H1 (cell line): ENCODE results near the gene SMS. TPM values are rescaled to one million over a fixed set of nuclear protein-coding genes. Genes with fewer than 3 reads are reported as not detected.

Experiments used
- CTCF ChIA-PET: fragments of 300-600 bp; sonication (Branson Sonifier 250); formaldehyde crosslinking; loops from one replicate; lab custom pipeline; 2021; ENCODE audit not compliant: partially characterized antibody; lab: Charles Lee
- POLR2A ChIA-PET: fragments of 300-600 bp; sonication (Branson Sonifier 250); formaldehyde crosslinking; loops from one replicate; lab custom pipeline; 2021; ENCODE audit warnings: inconsistent platforms; ENCODE audit not compliant: partially characterized antibody; lab: Charles Lee
- DNase-seq, 2 experiments: peaks; one replicate each; pipeline versions ENCODE4 v3.0.0 to v3.0.0-alpha.2; 2010 to 2022; ENCODE audit warnings: low spot score in 2 of 2, low read depth in 1 of 2, mixed read lengths in 1 of 2
- FAIRE-seq: peaks from 2 replicates; lab custom pipeline; 2011; peaks lifted over from hg19 to GRCh38; lab: Jason Lieb, UNC
- H2AFZ ChIP-seq: 2 replicates; pipeline ENCODE4 v1.8.1; 2012; ENCODE audit warnings: low read length, inconsistent platforms
- H2AK5ac ChIP-seq: 2 replicates; pipeline ENCODE4 v1.6.1; 2013; ENCODE audit warnings: low read depth, low read length
- H2BK120ac ChIP-seq: replicated peaks from 2 replicates; pipeline ENCODE3; 2013; ENCODE audit warnings: low read depth, low read length, inconsistent platforms
- H2BK12ac ChIP-seq: 2 replicates; pipeline ENCODE4 v1.6.1; 2013; ENCODE audit warnings: low read depth, low read length
- H2BK15ac ChIP-seq: 2 replicates; pipeline ENCODE4 v1.6.1; 2013; ENCODE audit warnings: low read length
- H2BK20ac ChIP-seq: 2 replicates; pipeline ENCODE4 v1.6.1; 2013; ENCODE audit warnings: low read length
- H2BK5ac ChIP-seq: 2 replicates; pipeline ENCODE4 v1.6.1; 2013; ENCODE audit warnings: low read depth, low read length
- H3K14ac ChIP-seq: 2 replicates; pipeline ENCODE4 v1.6.1; 2013; ENCODE audit warnings: inconsistent platforms; ENCODE audit not compliant: insufficient read length
- H3K18ac ChIP-seq: 2 replicates; pipeline ENCODE4 v1.6.1; 2013; ENCODE audit warnings: low read length; ENCODE audit errors: extremely low read depth
- H3K23ac ChIP-seq: 2 replicates; pipeline ENCODE4 v1.6.1; 2013; ENCODE audit warnings: inconsistent platforms; ENCODE audit not compliant: insufficient read length
- H3K23me2 ChIP-seq: 2 replicates; pipeline ENCODE4 v1.6.1; 2013; ENCODE audit warnings: low read depth, low read length
- H3K27ac ChIP-seq: 2 replicates; pipeline ENCODE4 v1.6.1; 2011; ENCODE audit warnings: low read depth, low read length, inconsistent platforms
- H3K27me3 ChIP-seq, 4 experiments: replicated peaks in 1 of 4; 1 replicate in 1 of 4; 2 replicates in 3 of 4; pipeline versions ENCODE4 v1.6.1 to v1.8.1; 2011 to 2013; ENCODE audit warnings: low read length in 3 of 4, mild to moderate bottlenecking in 3 of 4, inconsistent platforms in 2 of 4, mixed read lengths in 2 of 4, moderate library complexity in 1 of 4; ENCODE audit not compliant: control insufficient read depth in 3 of 4, insufficient read depth in 3 of 4; ENCODE audit errors: extremely low read depth in 1 of 4
- H3K36me3 ChIP-seq, 4 experiments: 2 replicates each; pipeline versions ENCODE4 v1.6.1 to v1.8.1; 2011 to 2013; ENCODE audit warnings: mild to moderate bottlenecking in 4 of 4, low read length in 3 of 4, moderate library complexity in 2 of 4, control low read depth in 1 of 4, inconsistent platforms in 1 of 4; ENCODE audit not compliant: insufficient read depth in 4 of 4, control insufficient read depth in 2 of 4
- H3K4ac ChIP-seq: replicated peaks from 2 replicates; pipeline ENCODE3; 2013; ENCODE audit warnings: low read length, low read depth, mixed read lengths, inconsistent platforms; ENCODE audit not compliant: insufficient read length
- H3K4me1 ChIP-seq, 4 experiments: replicated peaks in 1 of 4; 1 replicate in 1 of 4; 2 replicates in 3 of 4; pipeline versions ENCODE4 v1.6.1 to v1.8.1; 2011 to 2013; ENCODE audit warnings: low read length in 3 of 4, inconsistent platforms in 2 of 4, mixed read lengths in 1 of 4; ENCODE audit not compliant: insufficient read depth in 4 of 4, control insufficient read depth in 3 of 4
- H3K4me2 ChIP-seq, 2 experiments: 2 replicates each; pipeline versions ENCODE4 v1.6.1 to v1.8.1; 2011 to 2013; ENCODE audit warnings: low read depth in 2 of 2, low read length in 2 of 2, control low read depth in 1 of 2, inconsistent platforms in 1 of 2, mild to moderate bottlenecking in 1 of 2; ENCODE audit not compliant: insufficient read depth in 1 of 2
- H3K4me3 ChIP-seq, 4 experiments: fragments of 200-600, 300-600 bp in 1 of 4; sonication (generic), shearing (Covaris generic), sonication (Bioruptor Twin) in 1 of 4; 2 replicates each; pipeline versions ENCODE4 v1.5.1 to v1.8.1; 2011 to 2016; ENCODE audit warnings: low read length in 4 of 4, low read depth in 3 of 4, control low read depth in 2 of 4, inconsistent platforms in 2 of 4, mild to moderate bottlenecking in 2 of 4, mixed read lengths in 1 of 4, moderate library complexity in 1 of 4; ENCODE audit not compliant: insufficient read depth in 2 of 4; ENCODE audit errors: extremely low read depth in 1 of 4
- H3K56ac ChIP-seq: replicated peaks from 2 replicates; pipeline ENCODE3; 2013; ENCODE audit warnings: low read depth, mild to moderate bottlenecking, mixed read lengths, low read length, inconsistent platforms; ENCODE audit not compliant: insufficient read length
- H3K79me1 ChIP-seq: 2 replicates; pipeline ENCODE4 v1.6.1; 2013; ENCODE audit warnings: low read depth, low read length, control low read depth
- H3K79me2 ChIP-seq, 2 experiments: 2 replicates each; pipeline versions ENCODE4 v1.6.1 to v1.8.1; 2012 to 2013; ENCODE audit warnings: low read length in 2 of 2, mild to moderate bottlenecking in 2 of 2, inconsistent platforms in 1 of 2; ENCODE audit not compliant: insufficient read depth in 2 of 2, control insufficient read depth in 1 of 2
- H3K9ac ChIP-seq, 4 experiments: replicated peaks in 1 of 4; 1 replicate in 1 of 4; 2 replicates in 3 of 4; pipeline versions ENCODE4 v1.6.1 to v1.8.1; 2011 to 2013; ENCODE audit warnings: low read depth in 3 of 4, low read length in 3 of 4, control low read depth in 2 of 4, mild to moderate bottlenecking in 2 of 4, moderate library complexity in 2 of 4, inconsistent platforms in 1 of 4; ENCODE audit errors: extremely low read depth in 1 of 4
- H3K9me3 ChIP-seq, 2 experiments: 2 replicates each; pipeline versions ENCODE4 v1.6.1 to v1.8.1; 2012 to 2013; ENCODE audit warnings: mild to moderate bottlenecking in 2 of 2, moderate library complexity in 2 of 2, control low read depth in 1 of 2, inconsistent platforms in 1 of 2, low read depth in 1 of 2, low read length in 1 of 2, mixed read lengths in 1 of 2; ENCODE audit not compliant: insufficient read depth in 2 of 2
- H4K20me1 ChIP-seq, 2 experiments: replicated peaks in 1 of 2; 2 replicates each; pipeline versions ENCODE3 to v1.8.1; 2011 to 2013; ENCODE audit warnings: inconsistent platforms in 2 of 2, low read length in 2 of 2, mild to moderate bottlenecking in 1 of 2; ENCODE audit not compliant: insufficient read depth in 2 of 2, control insufficient read depth in 1 of 2
- H4K5ac ChIP-seq: 2 replicates; pipeline ENCODE4 v1.6.1; 2013; ENCODE audit warnings: low read length, low read depth, mixed read lengths, inconsistent platforms; ENCODE audit not compliant: insufficient read length
- H4K8ac ChIP-seq: 2 replicates; pipeline ENCODE4 v1.8.0; 2013; ENCODE audit warnings: mild to moderate bottlenecking, moderate library complexity, low read length, inconsistent platforms; ENCODE audit not compliant: insufficient read depth; ENCODE audit errors: extremely low read depth
- H4K91ac ChIP-seq: replicated peaks from 2 replicates; pipeline ENCODE3; 2013; ENCODE audit warnings: low read length, mixed read lengths, inconsistent platforms; ENCODE audit not compliant: insufficient read length
- CBX5 ChIP-seq: fragments of 300-800, 300-1000 bp; sonication (generic); IDR thresholded peaks from 2 replicates; pipeline ENCODE4 v1.7.1; 2016; ENCODE audit warnings: antibody characterized with exemption, low read length, low read depth
- HDAC6 ChIP-seq: IDR thresholded peaks from one replicate; pipeline ENCODE4 v1.7.1; 2012; ENCODE audit warnings: low read depth, mild to moderate bottlenecking, inconsistent platforms, low read length, moderate library complexity
- JUND ChIP-seq: IDR thresholded peaks from 2 replicates; pipeline ENCODE4 v1.6.1; 2011; ENCODE audit warnings: mild to moderate bottlenecking, improper control_type of control experiment, low read length
- MAX ChIP-seq: IDR thresholded peaks from 2 replicates; pipeline ENCODE4 v1.6.1; 2012; ENCODE audit warnings: inconsistent platforms
- POU5F1 ChIP-seq: IDR thresholded peaks from 2 replicates; pipeline ENCODE4 v1.6.1; 2011; ENCODE audit warnings: low read depth, mild to moderate bottlenecking, low read length, moderate library complexity
- WGBS, 2 experiments: shearing (Covaris generic) in 1 of 2; methylation state at CpG; one replicate each; pipeline versions ENCODE4 v1.1.6 to v1.1.7; 2013 to 2015; ENCODE audit warnings: low lambda C conversion rate in 2 of 2, mixed read lengths in 2 of 2, inconsistent platforms in 1 of 2, low coverage in 1 of 2, missing lambda C conversion rate in 1 of 2; ENCODE audit not compliant: insufficient replicate concordance in 2 of 2, insufficient coverage in 1 of 2, insufficient read length in 1 of 2; ENCODE audit errors: extremely low coverage in 1 of 2, missing lambda C conversion rate in 1 of 2; 5-methylcytosine and 5-hydroxymethylcytosine counted together
- polyA plus RNA-seq, 7 experiments: library from polyadenylated mRNA; depleted of rRNA in 3 of 7; stranded (reverse) in 5 of 7; unstranded in 2 of 7; fragments of >200 nt in 5 of 7; fragments of 200-250 nt in 2 of 7; gene quantifications; 1 replicate in 5 of 7; 2 replicates in 1 of 7; 4 replicates in 1 of 7; pipeline versions ENCODE4 v1.2.1 to v1.2.3, GENCODE V29; 2011 to 2013; ENCODE audit warnings: missing spikeins in 2 of 7, mixed read lengths in 2 of 7
- total RNA-seq: library from RNA; stranded (reverse); fragmentation: NEBNext Ultra II Directional; extraction: Animal tissue kit (Norgen Biotek cat#: 25700); gene quantifications from 2 replicates; pipeline ENCODE4 v1.2.1, GENCODE V29; 2021

Gene SMS
- total and polyA plus RNA-seq, 2 of the 8 experiments (the other 6 are each of a cell fraction or from before 2014, with no cell fraction given): 66.3 to 256 TPM

- H4K20me1 ChIP-seq: peaks cover 0 to 1% of the 10 kb centered on the region in 2 experiments
These were observed 33.0 kb downstream of the SMS start for GRCh38 chrX:21973321-21974010.

More at GRCh38 chrX:21973321-21974010, 33.0 kb downstream of the SMS start:
- TF ChIP-seq CBX5: no peak
- no peak for TF ChIP-seq POU5F1
- no peak for TF ChIP-seq MAX
- TF ChIP-seq JUND: no peak
- TF ChIP-seq HDAC6: no peak
- Histone ChIP-seq H3K56ac (no peak overlapping the region), H3K79me1 (no peaks in the 10 kb centered on the region), H2BK120ac (no peak overlapping the region), H2BK15ac (no peak overlapping the region), H3K4me2 (no peak overlapping the region), H2AK5ac (no peak overlapping the region), H3K9me3 (no peaks in the 10 kb centered on the region), H3K36me3 (peaks cover 2 to 61% (median 26%) of the 10 kb centered on the region in 4 experiments; a peak in 7 of 8 replicates), H3K4ac (no peak overlapping the region), H2BK20ac (no peak overlapping the region), H3K27me3 (no peaks in the 10 kb centered on the region), H3K79me2 (peaks cover 0 to 4% of the 10 kb centered on the region in 2 experiments; a peak in 1 of 4 replicates), H3K14ac (no peak overlapping the region), H3K18ac (no peak overlapping the region), H4K91ac (no peak overlapping the region), H3K27ac (no peak overlapping the region), H3K9ac (no peak overlapping the region), H2BK12ac (no peak overlapping the region), H2AFZ (no peak overlapping the region), H4K8ac (no peak overlapping the region), H3K23ac (no peak overlapping the region), H4K5ac (no peak overlapping the region), H2BK5ac (no peak overlapping the region), H3K4me3 (no peak overlapping the region), H3K23me2 (no peaks in the 10 kb centered on the region), H3K4me1 (no peaks in the 10 kb centered on the region)
- WGBS, 2 experiments: 94% methylated on average over 7 of the region's 12 CpGs; no CpG with 5 or more reads in 1 of the 2 experiments
- ChIA-PET CTCF (interaction anchor here (1.0 to 3.6 kb wide), 7 partner anchors 12 to 79 kb away, joined by 3 to 15 read pairs (median 5); no protein-coding TSS in a partner anchor), POLR2A (no interaction called here)
- no peak for FAIRE-seq
- no peak for DNase-seq
